Right lobe of liver (tissue), 6 donors: ENCODE results near the gene NOTUM. TPM values are rescaled to one million over a fixed set of nuclear protein-coding genes. Genes with fewer than 3 reads are reported as not detected.

Source experiments
- ATAC-seq, 4 donors: fragments of 200-7000 bp; cut with Tn5 transposase; one replicate each; pipeline ENCODE4 v1.9.1; 2020; ENCODE audit warnings: mild to moderate bottlenecking in 4 of 4, moderate library complexity in 4 of 4
- DNase-seq, 3 donors: peaks; one replicate each; pipeline ENCODE4 v3.0.0-alpha.2; 2020
- H3K27ac ChIP-seq, 3 donors: fragments of 200-600 bp; one replicate each; pipeline ENCODE4 v1.8.0; 2022
- H3K27me3 ChIP-seq, 2 donors: fragments of 200-600 bp; one replicate each; pipeline ENCODE4 v1.8.0; 2022
- H3K36me3 ChIP-seq, 4 donors: fragments of 200-600 bp; sonication (generic) in 1 of 4; one replicate each; pipeline versions ENCODE4 v1.5.1 to v1.8.0; 2017 to 2022; ENCODE audit warnings: control low read depth in 1 of 4
- H3K4me1 ChIP-seq, 4 donors: fragments of 200-600 bp; sonication (generic) in 1 of 4; one replicate each; pipeline versions ENCODE4 v1.5.1 to v1.8.0; 2017 to 2022; ENCODE audit warnings: control low read depth in 1 of 4
- H3K4me3 ChIP-seq, 3 donors: fragments of 200-600 bp; one replicate each; pipeline ENCODE4 v1.8.0; 2022
- H3K9me3 ChIP-seq, 4 donors: fragments of 200-600 bp; sonication (generic) in 1 of 4; one replicate each; pipeline versions ENCODE4 v1.5.1 to v1.8.0; 2017 to 2022; ENCODE audit warnings: control low read depth in 1 of 4
- CTCF ChIP-seq, 4 donors: fragments of 200-600 bp in 3 of 4; fragments of 450-650 bp in 1 of 4; IDR thresholded peaks; one replicate each; pipeline versions ENCODE4 v1.5.1 to v1.8.0; 2016 to 2022; ENCODE audit warnings: antibody characterized with exemption in 4 of 4, mild to moderate bottlenecking in 2 of 4
- POLR2A ChIP-seq: fragments of 450-650 bp; IDR thresholded peaks from one replicate; pipeline ENCODE4 v1.6.1; 2017; ENCODE audit warnings: antibody characterized with exemption, mild to moderate bottlenecking
- WGBS: methylation state at CpG from one replicate; pipeline ENCODE4 v1.1.6; 2018; ENCODE audit warnings: low coverage, low lambda C conversion rate; ENCODE audit not compliant: insufficient coverage; ENCODE audit errors: missing lambda C conversion rate; 5-methylcytosine and 5-hydroxymethylcytosine counted together
- intact Hi-C, 2 donors: fragments of 100-400 bp; cut with DNase I; formaldehyde crosslinking; loops; one replicate each; pipeline versions ENCODE4 v1.11.2 to v1.14.1; 2022
- total RNA-seq, 6 experiments: library from RNA; depleted of rRNA in 2 of 6; stranded (reverse); fragments of >200 nt in 2 of 6; fragmentation: NEBNext Ultra II Directional in 3 of 6; extraction: Animal tissue kit (Norgen Biotek cat#: 25700) in 3 of 6; gene quantifications; one replicate each; pipeline versions ENCODE4 v1.1.0 to v1.2.4, GENCODE V29; 2016 to 2023
- donor health status: DM: no; HTN: yes; CAD: no.
- donor health status: DM: no; HTN: no; CAD: no.
- donor health status: DM: no; HTN: no; CAD: no.
- donor health status: DM: no; HTN: yes; CAD: no.
- donor health status: DM: no; HTN: yes; CAD: no.

The NOTUM gene
- total RNA-seq, 6 experiments from 2014 or later: 1.2 to 7.6 (median 3.0) TPM

GRCh38 chr17:81905993-81906392 lies 55.0 kb downstream of the NOTUM start:
- ATAC-seq: no peak
- intact Hi-C loops: no loop called here
- Histone ChIP-seq H3K36me3 (peaks cover 0 to 55% (median 21%) of the 10 kb centered on the region in 4 donors), H3K4me1 (peaks cover 0 to 44% (median 8%) of the 10 kb centered on the region in 4 donors), H3K27me3 (no peaks in the 10 kb centered on the region), H3K27ac (no peak overlapping the region), H3K9me3 (no peaks in the 10 kb centered on the region), H3K4me3 (no peak overlapping the region)
- no CpG with 5 or more reads among the region's 10 CpGs for WGBS
- TF ChIP-seq CTCF (IDR thresholded peaks at IDR 0.05) (no peak), POLR2A (no peak)
- peak in 1 of 3 donors; percentile 50 for DNase-seq

- TF ChIP-seq CTCF (IDR thresholded peaks at IDR 0.05): no peak
- TF ChIP-seq POLR2A: no peak
- peak in 1 of 3 donors; percentile 46 for DNase-seq
- Histone ChIP-seq H3K27me3 (no peaks in the 10 kb centered on the region), H3K4me1 (peaks cover 0 to 44% (median 8%) of the 10 kb centered on the region in 4 donors), H3K4me3 (no peak overlapping the region), H3K9me3 (no peaks in the 10 kb centered on the region), H3K27ac (no peak overlapping the region), H3K36me3 (peaks cover 0 to 55% (median 21%) of the 10 kb centered on the region in 4 donors)
- intact Hi-C loops: no loop called here
- no peak for ATAC-seq
- 87% methylated on average over 3 of the region's 16 CpGs for WGBS
Observed at GRCh38 chr17:81905424-81905875, 55.5 kb downstream of the NOTUM start.

- WGBS: 100% methylated on average over 3 of the region's 28 CpGs
- H3K27me3 ChIP-seq: no peaks in the 10 kb centered on the region
- peaks cover 0 to 38% (median 8%) of the 10 kb centered on the region in 4 donors for H3K4me1 ChIP-seq
- no peak for TF ChIP-seq CTCF (IDR thresholded peaks at IDR 0.05)
- TF ChIP-seq POLR2A: no peak
- H3K27ac ChIP-seq: no peak overlapping the region
- intact Hi-C loops: no loop called here
- H3K4me3 ChIP-seq: no peak overlapping the region
- H3K36me3 ChIP-seq: peaks cover 0 to 55% (median 21%) of the 10 kb centered on the region in 4 donors
- no peak for ATAC-seq
- H3K9me3 ChIP-seq: no peaks in the 10 kb centered on the region
- DNase-seq: no peak
Observed at GRCh38 chr17:81904600-81905423, 56.2 kb downstream of the NOTUM start.

- Histone ChIP-seq H3K27ac (no peak overlapping the region), H3K4me3 (no peak overlapping the region), H3K9me3 (no peaks in the 10 kb centered on the region), H3K36me3 (peaks cover 0 to 52% (median 21%) of the 10 kb centered on the region in 4 donors), H3K4me1 (peaks cover 0 to 31% (median 5%) of the 10 kb centered on the region in 4 donors), H3K27me3 (no peaks in the 10 kb centered on the region)
- WGBS: 72% methylated on average over 7 of the region's 24 CpGs
- no peak for DNase-seq
- ATAC-seq: no peak
- intact Hi-C loops: no loop called here
- TF ChIP-seq CTCF (IDR thresholded peaks at IDR 0.05): no peak
- no peak for TF ChIP-seq POLR2A
Observed at GRCh38 chr17:81903896-81904599, 56.9 kb downstream of the NOTUM start.
